ENCODE results near the gene CCDC187. TPM values are rescaled to one million over a fixed set of nuclear protein-coding genes. Genes with fewer than 3 reads are reported as not detected.

The CCDC187 gene
- total RNA-seq, 1 donor, result not detected

GRCh38 chr9:136225748-136226679 lies 77.9 kb downstream of the CCDC187 start:
- Histone ChIP-seq H3K27me3 (ENCODE audit: insufficient read depth, low read length) (no peaks in the 10 kb centered on the region), H3K4me2 (ENCODE audit: insufficient read depth, low read length) (no peak overlapping the region), H3K4me1 (ENCODE audit: insufficient read depth, low read length) (peaks cover 14% of the 10 kb centered on the region), H3K27ac (ENCODE audit: low read depth, low read length) (no peak overlapping the region), H3K79me2 (ENCODE audit: insufficient read depth, low read length) (peaks cover 11% of the 10 kb centered on the region), H4K20me1 (ENCODE audit: insufficient read depth, low read length) (peaks cover 24% of the 10 kb centered on the region), H3K4me3 (ENCODE audit: insufficient read depth, low read length) (no peak overlapping the region), H3K9me3 (ENCODE audit: low read depth, low read length) (no peaks in the 10 kb centered on the region), H2AFZ (ENCODE audit: low read length) (no peak overlapping the region), H3K36me3 (ENCODE audit: insufficient read depth, low read length) (peaks cover 10% of the 10 kb centered on the region)
- TF ChIP-seq CTCF (IDR thresholded peaks at IDR 0.05; ENCODE audit: extremely low read depth, low read depth, low read length), result peak; percentile 81
- DNase-seq (ENCODE audit: insufficient read length, low spot score, missing footprints), result peak; percentile 94

GRCh38 chr9:136225366-136225747 lies 78.5 kb downstream of the CCDC187 start:
- peaks cover 14% of the 10 kb centered on the region for H3K4me1 ChIP-seq (ENCODE audit: insufficient read depth, low read length)
- no peak overlapping the region for H3K4me2 ChIP-seq (ENCODE audit: insufficient read depth, low read length)
- peaks cover 10% of the 10 kb centered on the region for H3K79me2 ChIP-seq (ENCODE audit: insufficient read depth, low read length)
- no peak for TF ChIP-seq CTCF (IDR thresholded peaks at IDR 0.05; ENCODE audit: extremely low read depth, low read depth, low read length)
- no peaks in the 10 kb centered on the region for H3K9me3 ChIP-seq (ENCODE audit: low read depth, low read length)
- no peak overlapping the region for H3K4me3 ChIP-seq (ENCODE audit: insufficient read depth, low read length)
- DNase-seq (ENCODE audit: insufficient read length, low spot score, missing footprints), result peak; percentile 71
- H3K36me3 ChIP-seq (ENCODE audit: insufficient read depth, low read length), result peaks cover 10% of the 10 kb centered on the region
- no peak overlapping the region for H2AFZ ChIP-seq (ENCODE audit: low read length)
- H3K27ac ChIP-seq (ENCODE audit: low read depth, low read length), result no peak overlapping the region
- H3K27me3 ChIP-seq (ENCODE audit: insufficient read depth, low read length), result no peaks in the 10 kb centered on the region
- H4K20me1 ChIP-seq (ENCODE audit: insufficient read depth, low read length), result peaks cover 27% of the 10 kb centered on the region

- Histone ChIP-seq H3K9me3 (ENCODE audit: low read depth, low read length) (no peaks in the 10 kb centered on the region), H3K4me3 (ENCODE audit: insufficient read depth, low read length) (no peak overlapping the region), H3K79me2 (ENCODE audit: insufficient read depth, low read length) (peaks cover 6% of the 10 kb centered on the region), H3K27me3 (ENCODE audit: insufficient read depth, low read length) (no peaks in the 10 kb centered on the region), H3K36me3 (ENCODE audit: insufficient read depth, low read length) (peaks cover 10% of the 10 kb centered on the region), H2AFZ (ENCODE audit: low read length) (no peak overlapping the region), H4K20me1 (ENCODE audit: insufficient read depth, low read length) (peaks cover 37% of the 10 kb centered on the region), H3K4me2 (ENCODE audit: insufficient read depth, low read length) (no peak overlapping the region), H3K27ac (ENCODE audit: low read depth, low read length) (no peak overlapping the region), H3K4me1 (ENCODE audit: insufficient read depth, low read length) (peaks cover 13% of the 10 kb centered on the region)
- no peak for TF ChIP-seq CTCF (IDR thresholded peaks at IDR 0.05; ENCODE audit: extremely low read depth, low read depth, low read length)
- no peak for DNase-seq (ENCODE audit: insufficient read length, low spot score, missing footprints)
These were observed 79.8 kb downstream of the CCDC187 start for GRCh38 chr9:136223871-136224640.

GRCh38 chr9:136222906-136223285 lies 81.0 kb downstream of the CCDC187 start:
- H3K27ac ChIP-seq (ENCODE audit: low read depth, low read length), result no peak overlapping the region
- no peak for TF ChIP-seq CTCF (IDR thresholded peaks at IDR 0.05; ENCODE audit: extremely low read depth, low read depth, low read length)
- peaks cover 6% of the 10 kb centered on the region for H3K79me2 ChIP-seq (ENCODE audit: insufficient read depth, low read length)
- no peak overlapping the region for H2AFZ ChIP-seq (ENCODE audit: low read length)
- no peak overlapping the region for H3K4me3 ChIP-seq (ENCODE audit: insufficient read depth, low read length)
- H3K36me3 ChIP-seq (ENCODE audit: insufficient read depth, low read length), result peaks cover 10% of the 10 kb centered on the region
- H4K20me1 ChIP-seq (ENCODE audit: insufficient read depth, low read length), result peaks cover 41% of the 10 kb centered on the region
- H3K4me1 ChIP-seq (ENCODE audit: insufficient read depth, low read length), result peaks cover 1% of the 10 kb centered on the region
- H3K4me2 ChIP-seq (ENCODE audit: insufficient read depth, low read length), result no peak overlapping the region
- H3K9me3 ChIP-seq (ENCODE audit: low read depth, low read length), result no peaks in the 10 kb centered on the region
- DNase-seq (ENCODE audit: insufficient read length, low spot score, missing footprints), result no peak
- H3K27me3 ChIP-seq (ENCODE audit: insufficient read depth, low read length), result no peaks in the 10 kb centered on the region

Measured in osteoblast (primary cell).